Activated T-cell treated with anti-CD3 and anti-CD28 coated beads, Interleukin-2, amount 50 U/mL, for 72 hours (primary cell): ENCODE results near the gene ZNF184. TPM values are rescaled to one million over a fixed set of nuclear protein-coding genes. Genes with fewer than 3 reads are reported as not detected.
A peak's percentile ranks its signal among the peaks of the same experiment; 100 is the strongest.

Experiments
- ATAC-seq, 2 donors: fragments of 150-1000 bp; cut with Tn5 transposase; replicated peaks in 1 of 2; 2 replicates each; pipeline ENCODE4 v1.10.0; 2021; ENCODE audit warnings: moderate library complexity in 2 of 2, mild to moderate bottlenecking in 1 of 2
- DNase-seq, 2 donors: peaks; one replicate each; pipeline ENCODE4 v3.0.0; 2021 to 2022; ENCODE audit warnings: mixed read lengths in 1 of 2
- H3K27ac Mint-ChIP-seq: one replicate; pipeline ENCODE4 v1.8.0; 2022; ENCODE audit warnings: mild to moderate bottlenecking, moderate library complexity, mixed read lengths
- H3K27me3 Mint-ChIP-seq: one replicate; pipeline ENCODE4 v1.8.0; 2022; ENCODE audit warnings: low read depth, mixed read lengths
- H3K36me3 Mint-ChIP-seq, 2 donors: one replicate each; pipeline ENCODE4 v1.8.0; 2022; ENCODE audit warnings: mixed read lengths in 2 of 2, mild to moderate bottlenecking in 1 of 2; ENCODE audit not compliant: insufficient read depth in 2 of 2
- H3K4me1 Mint-ChIP-seq: one replicate; pipeline ENCODE4 v1.8.0; 2022; ENCODE audit warnings: low read depth, mixed read lengths
- H3K4me3 Mint-ChIP-seq, 2 donors: one replicate each; pipeline ENCODE4 v1.8.0; 2022; ENCODE audit warnings: mild to moderate bottlenecking in 2 of 2, mixed read lengths in 2 of 2, moderate library complexity in 2 of 2
- H3K9me3 Mint-ChIP-seq, 2 donors: one replicate each; pipeline ENCODE4 v1.8.0; 2022; ENCODE audit warnings: mixed read lengths in 2 of 2
- total RNA-seq, 2 donors: library from RNA; stranded (reverse); gene quantifications; one replicate each; pipeline ENCODE4 v1.2.3, GENCODE V29; 2022

Gene ZNF184
- total RNA-seq, 2 donors from 2014 or later, result 12.3 to 13.1 TPM

DNA sequence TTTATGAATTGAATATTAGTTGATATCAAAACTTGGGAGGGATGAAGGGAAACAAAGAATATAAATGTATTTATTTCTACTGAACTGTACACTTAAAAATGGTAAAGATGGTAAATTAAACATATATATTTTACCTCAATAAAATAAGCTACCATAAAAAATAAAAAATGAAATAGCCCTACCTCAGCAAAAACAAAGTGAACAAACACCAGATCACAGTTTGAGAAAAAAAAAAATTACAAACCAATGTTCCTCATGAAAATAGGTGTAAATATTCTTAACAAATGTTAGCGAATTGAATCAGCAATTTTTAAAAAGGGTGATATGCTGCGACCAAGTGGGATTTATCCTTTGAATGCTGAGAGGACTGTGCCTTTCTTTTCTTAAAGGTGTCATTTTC is 28.3 kb upstream of the ZNF184 start:
- no peaks in the 10 kb centered on the region for H3K9me3 Mint-ChIP-seq
- H3K4me3 Mint-ChIP-seq, result peak overlapping the region in 1 of 2 donors; percentile 83
- DNase-seq (no peak), ATAC-seq (no peak)
- peaks cover 0 to 1% of the 10 kb centered on the region in 2 donors for H3K36me3 Mint-ChIP-seq
- H3K4me1 Mint-ChIP-seq, result peaks cover 42% of the 10 kb centered on the region
- peaks cover 21% of the 10 kb centered on the region for H3K27me3 Mint-ChIP-seq
- H3K27ac Mint-ChIP-seq, result no peak overlapping the region

DNA sequence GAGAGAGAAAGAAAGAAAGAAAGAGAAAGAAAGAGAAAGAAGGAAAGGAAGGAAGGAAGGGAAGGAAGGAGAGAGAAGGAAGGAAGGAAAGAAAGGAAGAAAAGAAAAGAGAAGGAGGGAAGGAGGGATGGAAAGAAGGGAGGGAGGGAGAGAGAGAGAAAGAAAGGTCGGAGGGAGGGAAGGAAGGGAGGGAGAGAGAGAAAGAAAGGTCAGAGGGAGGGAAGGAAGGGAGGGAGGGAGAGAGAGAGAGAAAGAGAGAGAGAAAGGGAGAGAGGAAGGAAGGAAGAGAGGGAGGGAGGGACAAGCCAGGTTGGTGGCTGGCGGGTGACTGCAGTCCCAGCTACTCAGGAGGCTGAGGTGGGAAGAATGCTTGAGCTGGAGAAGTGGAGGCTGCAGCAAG is 27.3 kb upstream of the ZNF184 start:
- ATAC-seq, result no peak
- no peak overlapping the region for H3K27ac Mint-ChIP-seq
- no peaks in the 10 kb centered on the region for H3K9me3 Mint-ChIP-seq
- peak overlapping the region in 1 of 2 donors; percentile 43 for H3K4me3 Mint-ChIP-seq
- H3K36me3 Mint-ChIP-seq, result peaks cover 0 to 4% of the 10 kb centered on the region in 2 donors
- H3K27me3 Mint-ChIP-seq, result peaks cover 23% of the 10 kb centered on the region
- peaks cover 43% of the 10 kb centered on the region for H3K4me1 Mint-ChIP-seq
- no peak for DNase-seq

DNA sequence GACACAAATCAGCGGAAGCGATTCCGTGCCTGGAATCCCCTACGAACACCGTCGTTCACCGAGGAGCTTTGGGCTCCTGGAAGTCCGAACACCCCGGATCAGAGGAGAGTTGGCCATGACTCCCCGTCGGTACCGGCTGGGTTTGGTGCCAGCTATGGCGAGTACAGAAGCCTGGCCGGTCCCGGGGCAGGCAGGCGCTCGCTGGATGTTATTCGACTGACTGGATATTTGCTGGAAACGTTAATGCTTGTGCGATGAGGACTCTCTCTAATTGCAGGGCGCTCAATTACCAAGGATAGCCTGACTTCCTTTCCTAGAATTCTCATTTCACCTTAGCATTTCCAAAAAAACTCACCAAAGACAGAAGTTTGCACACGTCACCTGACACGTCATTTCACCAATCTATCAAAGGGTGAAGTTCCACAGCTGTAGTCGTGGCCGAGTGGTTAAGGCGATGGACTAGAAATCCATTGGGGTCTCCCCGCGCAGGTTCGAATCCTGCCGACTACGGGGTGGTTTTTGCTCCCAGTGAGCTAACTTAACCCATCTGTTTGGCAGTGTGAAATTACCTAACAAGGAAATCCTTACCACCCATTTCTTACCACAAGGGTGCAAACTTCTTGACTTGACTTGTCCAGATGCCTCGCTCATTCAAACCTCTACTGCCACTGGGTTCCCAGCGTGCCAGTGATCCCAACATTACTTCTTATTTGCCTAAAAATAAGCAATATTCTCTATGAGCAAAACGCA is 22.7 kb upstream of the ZNF184 start:
- Mint-ChIP-seq H3K27ac (peak overlapping the region; percentile 87), H3K4me1 (peaks cover 16% of the 10 kb centered on the region), H3K9me3 (no peaks in the 10 kb centered on the region), H3K4me3 (peak overlapping the region; percentile 81 to 90), H3K27me3 (peaks cover 42% of the 10 kb centered on the region), H3K36me3 (peaks cover 1 to 3% of the 10 kb centered on the region in 2 donors)
- peak; percentile 91 to 92 for ATAC-seq
- peak; percentile 70 to 76 for DNase-seq

DNA sequence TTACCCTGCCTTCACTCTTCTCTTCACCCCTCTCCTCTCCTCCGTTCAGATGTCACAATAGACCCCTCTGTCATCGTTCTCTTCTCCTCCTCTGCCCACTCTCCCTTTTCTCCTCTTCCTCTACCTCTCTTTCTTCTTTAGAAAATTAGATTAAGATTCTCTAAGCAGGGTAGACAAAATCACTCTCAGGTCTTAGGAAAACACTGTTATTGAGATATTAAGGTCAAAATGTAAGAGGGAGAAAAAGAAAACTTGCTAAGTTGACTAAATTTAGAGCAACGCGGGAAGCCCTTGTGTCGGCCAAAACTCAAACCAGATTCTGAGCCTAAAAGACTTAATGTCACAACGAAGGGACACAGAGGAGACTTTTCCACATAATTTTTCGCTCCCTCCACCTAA is 22.1 kb upstream of the ZNF184 start:
- Mint-ChIP-seq H3K36me3 (peaks cover 1 to 3% of the 10 kb centered on the region in 2 donors), H3K9me3 (no peaks in the 10 kb centered on the region), H3K27ac (peak overlapping the region; percentile 87), H3K27me3 (peaks cover 36% of the 10 kb centered on the region), H3K4me1 (peaks cover 16% of the 10 kb centered on the region), H3K4me3 (peak overlapping the region; percentile 81 to 90)
- DNase-seq (no peak), ATAC-seq (no peak)

DNA sequence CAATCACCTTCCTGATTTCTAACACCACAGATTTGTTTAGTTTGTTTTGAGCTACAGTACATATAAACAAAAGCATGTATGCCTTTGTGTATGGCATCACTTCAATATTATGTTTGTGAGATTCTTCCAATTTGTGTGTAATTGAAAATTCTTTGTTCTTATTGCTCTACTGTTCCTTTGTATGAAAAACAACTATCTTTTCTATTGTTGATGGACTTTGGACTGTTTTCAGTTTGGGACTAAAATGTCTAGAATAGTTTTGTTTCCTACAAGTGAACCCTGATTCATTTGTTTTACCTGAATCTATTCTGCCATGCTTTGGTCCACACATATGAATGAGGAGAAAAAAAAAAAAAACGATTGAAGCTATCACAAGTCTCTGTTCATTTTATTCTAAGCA is 21.2 kb upstream of the ZNF184 start:
- peaks cover 1 to 3% of the 10 kb centered on the region in 2 donors for H3K36me3 Mint-ChIP-seq
- H3K4me3 Mint-ChIP-seq, result no peak overlapping the region
- H3K27me3 Mint-ChIP-seq, result peaks cover 32% of the 10 kb centered on the region
- H3K9me3 Mint-ChIP-seq, result no peaks in the 10 kb centered on the region
- ATAC-seq, result no peak
- DNase-seq, result no peak
- no peak overlapping the region for H3K27ac Mint-ChIP-seq
- H3K4me1 Mint-ChIP-seq, result peaks cover 16% of the 10 kb centered on the region

DNA sequence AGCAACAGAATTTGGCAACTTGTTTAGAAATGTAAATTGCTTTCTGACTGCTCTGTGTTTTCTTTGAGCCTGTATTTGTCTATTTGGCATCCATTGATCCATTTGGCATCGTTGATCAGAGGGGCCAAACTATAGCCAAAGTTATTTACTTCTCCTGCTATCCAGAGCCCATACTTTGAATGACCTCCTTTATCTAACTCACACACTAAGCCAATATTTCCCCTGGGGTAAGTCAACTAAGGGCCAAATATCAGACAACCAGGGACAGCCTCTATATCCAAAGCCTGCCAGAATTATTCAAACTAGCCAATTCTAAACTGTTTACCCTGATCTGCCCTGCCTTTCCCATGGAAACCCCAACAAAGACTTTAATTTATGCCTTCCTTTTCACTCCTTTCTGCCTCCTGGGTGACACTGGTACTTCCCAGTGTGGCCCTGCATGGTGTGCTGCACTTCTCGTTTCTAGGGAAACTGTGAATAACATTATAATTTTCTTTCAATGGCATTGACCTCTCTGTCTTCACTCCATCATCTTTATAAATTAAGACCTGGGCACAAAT is 19.8 kb upstream of the ZNF184 start:
- no peak overlapping the region for H3K27ac Mint-ChIP-seq
- ATAC-seq (no peak), DNase-seq (no peak)
- H3K4me3 Mint-ChIP-seq, result no peak overlapping the region
- peaks cover 1 to 3% of the 10 kb centered on the region in 2 donors for H3K36me3 Mint-ChIP-seq
- H3K9me3 Mint-ChIP-seq, result no peaks in the 10 kb centered on the region
- peaks cover 16% of the 10 kb centered on the region for H3K4me1 Mint-ChIP-seq
- H3K27me3 Mint-ChIP-seq, result peaks cover 32% of the 10 kb centered on the region

DNA sequence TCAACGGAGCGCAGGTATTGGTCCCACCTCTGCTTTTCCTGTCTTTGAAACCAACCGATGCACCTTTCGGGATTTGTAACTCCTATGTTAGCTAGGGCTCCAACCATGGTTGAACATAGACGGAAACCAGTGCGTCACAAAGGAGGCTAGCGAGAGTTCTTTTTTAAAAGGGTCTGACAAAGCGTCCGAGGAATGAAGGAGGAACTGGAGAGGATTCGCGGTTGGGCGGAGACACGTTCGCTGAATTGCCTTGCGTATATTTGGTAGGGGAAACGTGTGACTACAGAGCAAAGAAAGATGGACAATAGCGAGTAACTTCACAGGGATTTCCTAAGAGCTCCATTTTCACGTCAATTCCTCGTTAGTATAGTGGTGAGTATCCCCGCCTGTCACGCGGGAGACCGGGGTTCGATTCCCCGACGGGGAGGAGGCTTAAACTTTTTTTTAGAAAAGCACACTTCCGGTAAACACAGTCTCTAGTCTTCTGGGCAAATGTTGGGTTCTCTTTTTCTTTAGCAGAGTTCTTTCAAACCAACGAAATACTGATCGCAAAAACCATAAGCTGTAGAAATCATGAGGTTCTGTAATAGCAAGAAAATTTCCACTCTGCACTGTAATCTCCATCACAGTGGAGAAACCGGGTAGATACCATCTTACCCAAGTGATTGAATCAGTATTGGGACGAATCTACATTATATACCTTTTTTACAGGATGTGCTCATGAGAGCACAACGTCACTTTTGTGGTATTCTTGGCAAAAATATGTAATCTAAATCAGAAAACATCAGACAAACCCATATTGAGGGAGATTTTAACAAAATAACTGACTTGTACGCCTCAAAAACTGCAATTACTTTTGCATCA is 6.6 kb upstream of the ZNF184 start:
- Mint-ChIP-seq H3K4me3 (no peak overlapping the region), H3K27me3 (no peaks in the 10 kb centered on the region), H3K27ac (no peak overlapping the region), H3K4me1 (peaks cover 10% of the 10 kb centered on the region), H3K36me3 (peaks cover 1% of the 10 kb centered on the region in 2 donors), H3K9me3 (no peaks in the 10 kb centered on the region)
- ATAC-seq, result peak; percentile 62 to 70
- DNase-seq, result peak; percentile 81 to 91

DNA sequence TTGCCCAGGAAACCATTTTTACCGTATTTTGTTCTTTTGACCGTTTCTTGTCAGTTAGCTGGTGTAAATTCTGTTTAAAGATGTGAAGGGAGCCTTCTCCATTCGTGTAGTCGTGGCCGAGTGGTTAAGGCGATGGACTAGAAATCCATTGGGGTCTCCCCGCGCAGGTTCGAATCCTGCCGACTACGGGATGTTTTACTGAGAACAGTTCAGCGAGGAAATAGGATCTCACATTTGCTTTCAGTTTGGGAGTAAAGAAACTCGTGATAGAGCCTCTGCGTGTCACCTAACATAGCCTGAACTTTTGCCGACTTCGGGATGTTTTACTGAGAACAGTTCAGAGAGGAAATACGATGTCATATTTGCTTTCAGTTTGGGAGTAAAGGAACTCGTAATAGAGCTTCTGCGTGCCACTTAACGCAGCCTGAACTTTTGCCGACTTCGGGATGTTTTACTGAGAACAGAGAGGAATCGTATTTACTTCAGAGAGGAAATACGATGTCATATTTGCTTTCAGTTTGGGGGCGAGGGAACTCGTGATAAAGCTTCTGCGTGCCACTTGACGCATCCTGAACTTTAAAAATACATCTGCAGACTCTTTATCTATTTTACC is 5.9 kb upstream of the ZNF184 start:
- H3K4me3 Mint-ChIP-seq, result no peak overlapping the region
- no peaks in the 10 kb centered on the region for H3K27me3 Mint-ChIP-seq
- no peaks in the 10 kb centered on the region for H3K9me3 Mint-ChIP-seq
- peaks cover 1% of the 10 kb centered on the region in 2 donors for H3K36me3 Mint-ChIP-seq
- peaks cover 10% of the 10 kb centered on the region for H3K4me1 Mint-ChIP-seq
- ATAC-seq (peak; percentile 83), DNase-seq (peak; percentile 84 to 86)
- no peak overlapping the region for H3K27ac Mint-ChIP-seq

DNA sequence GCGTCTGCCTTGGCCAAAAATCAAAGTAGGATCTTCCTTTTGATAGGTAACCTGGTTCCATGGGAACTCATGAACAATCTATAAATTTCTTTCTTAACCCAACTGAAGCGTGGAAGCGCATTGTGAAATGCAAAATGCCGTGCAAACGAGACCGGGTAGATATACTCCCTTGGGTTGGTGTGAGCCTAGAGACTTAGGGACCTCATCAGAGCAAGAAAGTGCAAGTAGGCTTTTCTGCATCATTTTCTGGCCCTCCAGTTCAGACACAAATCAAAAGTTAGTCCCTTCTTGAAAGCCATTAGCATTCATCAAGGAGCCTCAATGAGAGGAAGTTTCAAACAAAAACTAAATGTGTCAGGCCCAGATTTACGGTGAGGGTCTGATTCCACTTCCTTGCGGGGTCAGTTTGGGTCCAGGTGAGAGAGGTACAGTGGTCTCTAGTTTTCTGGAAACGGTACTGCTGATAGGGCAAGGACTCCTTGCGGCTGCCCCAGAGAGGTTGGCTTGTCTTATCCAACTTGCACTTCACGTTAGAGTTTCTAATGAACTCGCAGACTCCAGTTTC is 5.3 kb upstream of the ZNF184 start:
- H3K27ac Mint-ChIP-seq, result no peak overlapping the region

DNA sequence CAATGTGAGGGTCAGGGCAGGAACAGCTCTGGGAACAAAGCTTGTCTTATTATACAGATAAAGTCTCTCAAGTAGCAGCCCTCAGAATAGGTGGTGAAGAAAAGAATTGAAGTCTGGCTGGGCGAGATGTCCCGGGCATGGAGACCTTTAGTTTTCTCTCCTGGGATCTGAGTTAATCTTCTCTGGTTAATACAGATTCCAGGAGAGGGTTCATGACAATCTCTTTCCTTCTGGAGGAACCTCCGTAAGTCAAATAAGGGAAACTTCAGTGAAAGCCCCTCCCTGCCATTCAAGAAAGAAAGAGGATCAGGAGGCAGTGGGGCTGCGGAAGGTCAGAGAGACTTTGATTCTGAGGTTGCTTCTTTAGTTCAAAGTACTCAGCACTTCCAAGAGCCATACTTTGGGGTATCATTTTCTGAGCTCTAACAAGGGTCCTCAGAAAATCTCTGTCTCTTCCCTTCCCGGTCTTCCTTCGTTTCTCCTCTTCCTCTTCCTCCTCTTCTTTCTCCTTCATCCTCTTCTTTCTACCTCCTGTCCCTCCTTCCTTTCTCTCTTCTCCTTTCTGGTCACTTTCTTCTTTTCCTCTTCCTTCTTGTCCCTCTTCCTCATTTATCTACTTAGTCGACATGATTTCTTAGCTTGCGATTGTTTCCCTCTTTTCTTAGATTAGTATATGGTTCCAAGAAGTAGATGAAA is 4.6 kb upstream of the ZNF184 start:
- Mint-ChIP-seq H3K9me3 (no peaks in the 10 kb centered on the region), H3K27ac (no peak overlapping the region), H3K27me3 (no peaks in the 10 kb centered on the region), H3K4me3 (peak overlapping the region in 1 of 2 donors; percentile 27), H3K36me3 (peaks cover 1 to 6% of the 10 kb centered on the region in 2 donors), H3K4me1 (peaks cover 10% of the 10 kb centered on the region)
- ATAC-seq, result no peak
- no peak for DNase-seq

More for the DNA sequence above, 5.3 kb upstream of the ZNF184 start:
- Mint-ChIP-seq H3K36me3 (peaks cover 1 to 2% of the 10 kb centered on the region in 2 donors), H3K9me3 (no peaks in the 10 kb centered on the region), H3K4me3 (no peak overlapping the region), H3K27me3 (no peaks in the 10 kb centered on the region), H3K4me1 (peaks cover 10% of the 10 kb centered on the region)
- ATAC-seq (peak; percentile 27 to 34), DNase-seq (no peak)

DNA sequence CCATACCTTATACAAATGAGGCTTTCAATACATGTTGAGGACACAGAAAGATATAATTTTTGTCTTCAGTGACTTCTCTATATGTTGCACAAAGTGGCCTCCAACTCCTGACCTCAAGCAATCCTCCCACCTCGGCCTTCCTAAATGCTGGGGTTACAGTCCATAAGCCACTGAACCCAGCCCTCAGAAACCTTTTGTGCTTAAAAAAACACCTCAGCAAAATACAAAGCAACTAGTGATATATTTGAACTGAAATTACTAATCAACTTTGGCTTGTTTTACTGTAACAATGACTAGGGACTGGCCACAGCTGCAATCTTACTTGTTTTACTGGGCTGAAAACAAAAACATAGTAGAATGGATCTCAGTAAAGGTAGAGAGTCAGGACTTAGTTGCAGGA is 3.2 kb upstream of the ZNF184 start:
- Mint-ChIP-seq H3K4me1 (peaks cover 23% of the 10 kb centered on the region), H3K9me3 (no peaks in the 10 kb centered on the region), H3K36me3 (peaks cover 6 to 11% of the 10 kb centered on the region in 2 donors), H3K4me3 (no peak overlapping the region), H3K27ac (no peak overlapping the region), H3K27me3 (no peaks in the 10 kb centered on the region)
- DNase-seq, result no peak
- no peak for ATAC-seq

DNA sequence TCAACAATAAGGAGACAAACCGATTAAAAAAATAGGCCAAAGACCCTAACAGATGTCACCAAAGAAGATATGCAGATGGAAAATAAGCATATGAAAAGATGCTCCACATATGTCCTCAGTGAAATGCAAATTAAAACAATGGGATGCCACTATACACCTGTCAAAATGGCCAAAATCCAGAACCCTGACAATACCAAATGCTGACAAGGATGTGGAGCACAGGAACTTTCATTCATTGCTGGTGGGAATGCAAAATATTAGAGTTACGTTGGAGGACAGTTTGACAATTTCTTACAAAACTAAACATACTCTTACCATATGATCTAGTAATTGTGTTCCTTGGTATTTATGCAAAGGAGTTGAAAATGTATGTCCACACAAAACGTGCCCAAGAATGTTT is 1.8 kb upstream of the ZNF184 start:
- ATAC-seq (no peak), DNase-seq (no peak)
- H3K27ac Mint-ChIP-seq, result no peak overlapping the region
- H3K36me3 Mint-ChIP-seq, result peaks cover 10 to 11% of the 10 kb centered on the region in 2 donors
- H3K4me3 Mint-ChIP-seq, result peak overlapping the region in 1 of 2 donors; percentile 30
- H3K4me1 Mint-ChIP-seq, result peaks cover 32% of the 10 kb centered on the region
- H3K27me3 Mint-ChIP-seq, result no peaks in the 10 kb centered on the region
- no peaks in the 10 kb centered on the region for H3K9me3 Mint-ChIP-seq
